OCI-LY1 (cell line): ENCODE data around the gene OR56A4.

Experiments used
- H2AFZ ChIP-seq: fragments of 200-600 bp; sonication (generic), shearing (Covaris generic); 2 replicates; pipeline ENCODE4 v1.6.0; 2014; ENCODE audit warnings: antibody characterized with exemption, mild to moderate bottlenecking, low read length
- H3F3A ChIP-seq: fragments of 200-600 bp; sonication (generic), shearing (Covaris generic); 2 replicates; pipeline ENCODE4 v1.6.0; 2014; ENCODE audit warnings: mild to moderate bottlenecking, antibody characterized with exemption, low read length, moderate library complexity; ENCODE audit not compliant: insufficient read depth
- H3K27ac ChIP-seq: fragments of 200-600 bp; sonication (generic); 2 replicates; pipeline ENCODE4 v1.5.1; 2014; ENCODE audit warnings: low read length, mixed run types, mild to moderate bottlenecking, low read depth; ENCODE audit not compliant: poor library complexity, severe bottlenecking
- H3K27me3 ChIP-seq: fragments of 200-600 bp; sonication (generic); 2 replicates; pipeline ENCODE4 v1.6.0; 2014; ENCODE audit warnings: antibody characterized with exemption, mild to moderate bottlenecking, low read length, moderate library complexity; ENCODE audit not compliant: insufficient read depth
- H3K36me3 ChIP-seq: fragments of 200-600 bp; sonication (generic); 2 replicates; pipeline ENCODE4 v1.6.1; 2014; ENCODE audit warnings: mild to moderate bottlenecking, antibody characterized with exemption, low read length, moderate library complexity, mixed read lengths; ENCODE audit not compliant: insufficient read depth
- H3K4me1 ChIP-seq: fragments of 200-600 bp; sonication (generic); 2 replicates; pipeline ENCODE4 v1.5.1; 2014; ENCODE audit warnings: mild to moderate bottlenecking, low read length, moderate library complexity; ENCODE audit not compliant: insufficient read depth, severe bottlenecking
- H3K4me2 ChIP-seq: fragments of 200-600 bp; sonication (generic), shearing (Covaris generic); 2 replicates; pipeline ENCODE4 v1.6.1; 2014; ENCODE audit warnings: low read length
- H3K4me3 ChIP-seq: fragments of 200-600 bp; sonication (generic); 2 replicates; pipeline ENCODE4 v1.5.1; 2014; ENCODE audit warnings: low read length, low read depth, mild to moderate bottlenecking, mixed read lengths; ENCODE audit not compliant: poor library complexity, severe bottlenecking
- H3K79me2 ChIP-seq: fragments of 200-600 bp; shearing (Covaris generic); 2 replicates; pipeline ENCODE4 v1.6.1; 2016; ENCODE audit warnings: mixed run types, low read length, mixed read lengths; ENCODE audit not compliant: insufficient read depth
- H3K9ac ChIP-seq: fragments of 200-600 bp; sonication (generic), shearing (Covaris generic); 2 replicates; pipeline ENCODE4 v1.6.1; 2014; ENCODE audit warnings: mild to moderate bottlenecking, low read length, mixed read lengths
- H3K9me2 ChIP-seq: fragments of 200-600 bp; sonication (generic), shearing (Covaris generic); 2 replicates; pipeline ENCODE4 v1.6.1; 2014; ENCODE audit warnings: low read depth, mild to moderate bottlenecking, low read length, mixed read lengths
- H3K9me3 ChIP-seq: fragments of 200-600 bp; shearing (Covaris generic); 2 replicates; pipeline ENCODE4 v1.6.1; 2014; ENCODE audit warnings: low read length, mixed read lengths
- H4K20me1 ChIP-seq: fragments of 200-600 bp; sonication (generic), shearing (Covaris generic); 2 replicates; pipeline ENCODE4 v1.6.0; 2016; ENCODE audit warnings: mild to moderate bottlenecking, low read length; ENCODE audit not compliant: insufficient read depth
- EZH2 ChIP-seq: fragments of 200-600 bp; sonication (generic), shearing (Covaris generic); IDR thresholded peaks from 2 replicates; pipeline ENCODE4 v1.8.0; 2017; ENCODE audit warnings: borderline replicate concordance, mixed run types, mild to moderate bottlenecking, antibody characterized with exemption, low read length, moderate library complexity, mixed read lengths
- TF ChIP-seq, protein P1 (sequence below): fragments of 200-600 bp; sonication (generic), shearing (Covaris generic); IDR thresholded peaks from 2 replicates; pipeline ENCODE4 v1.5.1; 2017; ENCODE audit warnings: mild to moderate bottlenecking, antibody characterized with exemption, low read length, moderate library complexity, mixed read lengths

Gene OR56A4, protein sequence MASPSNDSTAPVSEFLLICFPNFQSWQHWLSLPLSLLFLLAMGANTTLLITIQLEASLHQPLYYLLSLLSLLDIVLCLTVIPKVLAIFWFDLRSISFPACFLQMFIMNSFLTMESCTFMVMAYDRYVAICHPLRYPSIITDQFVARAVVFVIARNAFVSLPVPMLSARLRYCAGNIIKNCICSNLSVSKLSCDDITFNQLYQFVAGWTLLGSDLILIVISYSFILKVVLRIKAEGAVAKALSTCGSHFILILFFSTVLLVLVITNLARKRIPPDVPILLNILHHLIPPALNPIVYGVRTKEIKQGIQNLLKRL

GRCh38 chr11:6006846-6007245, at the start of gene OR56A4:
TSS of gene OR56A4 (minus strand) at chr11:6006946. CDS start at chr11:6002992, 3,954 bp downstream.
- Histone ChIP-seq H3K9me3 (no peaks in the 10 kb centered on the region), H3K27me3 (no peaks in the 10 kb centered on the region)

GRCh38 chr11:6055569-6055968, 48.8 kb upstream of the OR56A4 start:
- H3K9ac ChIP-seq: no peak overlapping the region
- no peaks in the 10 kb centered on the region for H3K79me2 ChIP-seq
- H3K27me3 ChIP-seq: no peaks in the 10 kb centered on the region
- no peak overlapping the region for H3K4me3 ChIP-seq
- no peak overlapping the region for H3K4me2 ChIP-seq
- no peaks in the 10 kb centered on the region for H3K36me3 ChIP-seq
- H2AFZ ChIP-seq: no peak overlapping the region
- no peak overlapping the region for H3K27ac ChIP-seq
- no peaks in the 10 kb centered on the region for H3K9me2 ChIP-seq
- no peaks in the 10 kb centered on the region for H4K20me1 ChIP-seq
- TF ChIP-seq EZH2: no peak
- TF ChIP-seq, protein P1, sequence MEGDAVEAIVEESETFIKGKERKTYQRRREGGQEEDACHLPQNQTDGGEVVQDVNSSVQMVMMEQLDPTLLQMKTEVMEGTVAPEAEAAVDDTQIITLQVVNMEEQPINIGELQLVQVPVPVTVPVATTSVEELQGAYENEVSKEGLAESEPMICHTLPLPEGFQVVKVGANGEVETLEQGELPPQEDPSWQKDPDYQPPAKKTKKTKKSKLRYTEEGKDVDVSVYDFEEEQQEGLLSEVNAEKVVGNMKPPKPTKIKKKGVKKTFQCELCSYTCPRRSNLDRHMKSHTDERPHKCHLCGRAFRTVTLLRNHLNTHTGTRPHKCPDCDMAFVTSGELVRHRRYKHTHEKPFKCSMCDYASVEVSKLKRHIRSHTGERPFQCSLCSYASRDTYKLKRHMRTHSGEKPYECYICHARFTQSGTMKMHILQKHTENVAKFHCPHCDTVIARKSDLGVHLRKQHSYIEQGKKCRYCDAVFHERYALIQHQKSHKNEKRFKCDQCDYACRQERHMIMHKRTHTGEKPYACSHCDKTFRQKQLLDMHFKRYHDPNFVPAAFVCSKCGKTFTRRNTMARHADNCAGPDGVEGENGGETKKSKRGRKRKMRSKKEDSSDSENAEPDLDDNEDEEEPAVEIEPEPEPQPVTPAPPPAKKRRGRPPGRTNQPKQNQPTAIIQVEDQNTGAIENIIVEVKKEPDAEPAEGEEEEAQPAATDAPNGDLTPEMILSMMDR: no peak
- H3F3A ChIP-seq: no peaks in the 10 kb centered on the region
- H3K9me3 ChIP-seq: no peaks in the 10 kb centered on the region
- no peaks in the 10 kb centered on the region for H3K4me1 ChIP-seq

More at GRCh38 chr11:6006846-6007245, at the start of gene OR56A4:
- Histone ChIP-seq H3K9me2 (no peaks in the 10 kb centered on the region), H3K4me3 (no peak within 1 kb of the TSS), H3F3A (no peaks in the 10 kb centered on the region), H3K79me2 (no peaks in the 10 kb centered on the region), H4K20me1 (no peaks in the 10 kb centered on the region), H3K4me1 (no peaks in the 10 kb centered on the region), H2AFZ (no peak within 1 kb of the TSS), H3K36me3 (no peaks in the 10 kb centered on the region), H3K27ac (no peak within 1 kb of the TSS), H3K9ac (no peak within 1 kb of the TSS), H3K4me2 (no peak within 1 kb of the TSS)
- TF ChIP-seq, protein P1: no peak

DNA sequence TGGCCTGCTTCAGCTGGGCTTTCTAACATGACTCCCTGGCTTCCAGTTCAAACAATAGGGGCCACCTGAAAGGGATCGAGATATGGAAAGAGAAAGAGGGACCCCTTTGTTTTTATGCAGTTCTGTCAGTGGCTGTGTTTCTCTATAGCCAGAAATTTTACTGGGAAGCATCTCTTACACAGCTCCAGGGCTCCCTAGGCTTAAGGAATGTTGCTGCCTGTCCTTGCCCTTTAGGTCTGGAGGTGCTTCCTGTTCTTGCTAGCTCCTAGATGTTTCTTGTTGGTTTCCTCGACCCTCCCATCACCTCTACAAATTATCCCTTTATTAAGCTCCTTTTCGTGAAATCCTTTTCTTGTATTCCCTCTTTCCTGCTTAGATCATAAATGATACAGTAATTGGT, 45.6 kb upstream of the OR56A4 start:
- H3K79me2 ChIP-seq: no peaks in the 10 kb centered on the region
- H3K9ac ChIP-seq: no peak overlapping the region
- H3K9me2 ChIP-seq: no peaks in the 10 kb centered on the region
- H4K20me1 ChIP-seq: no peaks in the 10 kb centered on the region
- no peaks in the 10 kb centered on the region for H3K9me3 ChIP-seq
- no peak overlapping the region for H2AFZ ChIP-seq
- no peaks in the 10 kb centered on the region for H3K36me3 ChIP-seq
- no peak overlapping the region for H3K27ac ChIP-seq
- H3K4me3 ChIP-seq: no peak overlapping the region
- no peak overlapping the region for H3K4me2 ChIP-seq
- TF ChIP-seq EZH2: no peak
- TF ChIP-seq, protein P1: no peak
- H3K4me1 ChIP-seq: no peaks in the 10 kb centered on the region
- no peaks in the 10 kb centered on the region for H3K27me3 ChIP-seq
- H3F3A ChIP-seq: no peaks in the 10 kb centered on the region
